Trophoblast cell (in vitro differentiated cells and primary cell): ENCODE results near the gene DONSON.

ENCODE experiments used
- DNase-seq, 2 donors: peaks; one replicate each; pipeline ENCODE4 v3.0.0-alpha.2; 2016
- H2AFZ ChIP-seq: 2 replicates; pipeline ENCODE4 v1.6.1; 2013; ENCODE audit warnings: low read length, moderate library complexity, mild to moderate bottlenecking; ENCODE audit not compliant: insufficient read depth, poor library complexity
- H2AK5ac ChIP-seq: 2 replicates; pipeline ENCODE4 v1.6.1; 2013; ENCODE audit warnings: mild to moderate bottlenecking, low read length
- H2BK120ac ChIP-seq: 2 replicates; pipeline ENCODE4 v1.6.1; 2013; ENCODE audit warnings: low read length, mild to moderate bottlenecking, moderate library complexity; ENCODE audit not compliant: insufficient read depth, poor library complexity
- H2BK12ac ChIP-seq: 2 replicates; pipeline ENCODE4 v1.6.1; 2013; ENCODE audit warnings: mild to moderate bottlenecking, low read length, moderate library complexity
- H2BK5ac ChIP-seq: 2 replicates; pipeline ENCODE4 v1.6.1; 2013; ENCODE audit warnings: low read length, low read depth, moderate library complexity, mild to moderate bottlenecking; ENCODE audit not compliant: poor library complexity
- H3K14ac ChIP-seq: 2 replicates; pipeline ENCODE4 v1.6.1; 2013; ENCODE audit warnings: mild to moderate bottlenecking, low read length
- H3K18ac ChIP-seq: 2 replicates; pipeline ENCODE4 v1.6.1; 2013; ENCODE audit warnings: mild to moderate bottlenecking, low read length
- H3K23ac ChIP-seq: 2 replicates; pipeline ENCODE4 v1.6.1; 2013; ENCODE audit warnings: low read length
- H3K27ac ChIP-seq: 2 replicates; pipeline ENCODE4 v1.5.1; 2013; ENCODE audit warnings: low read depth, mild to moderate bottlenecking, inconsistent platforms, low read length, moderate library complexity
- H3K27me3 ChIP-seq: 2 replicates; pipeline ENCODE4 v1.6.1; 2013; ENCODE audit warnings: inconsistent platforms, mild to moderate bottlenecking, low read length, moderate library complexity; ENCODE audit not compliant: insufficient read depth
- H3K36me3 ChIP-seq, 2 experiments: 1 replicate in 1 of 2; 2 replicates in 1 of 2; pipeline ENCODE4 v1.6.1; 2013; ENCODE audit warnings: low read length in 2 of 2, mild to moderate bottlenecking in 2 of 2, moderate library complexity in 1 of 2; ENCODE audit not compliant: insufficient read depth in 2 of 2, control insufficient read depth in 1 of 2
- H3K4ac ChIP-seq: 2 replicates; pipeline ENCODE4 v1.6.1; 2013; ENCODE audit warnings: low read depth, mild to moderate bottlenecking, low read length, moderate library complexity
- H3K4me1 ChIP-seq, 2 experiments: 1 replicate in 1 of 2; 2 replicates in 1 of 2; pipeline ENCODE4 v1.6.1; 2013; ENCODE audit warnings: low read length in 2 of 2, mild to moderate bottlenecking in 2 of 2, moderate library complexity in 1 of 2; ENCODE audit not compliant: insufficient read depth in 2 of 2, control insufficient read depth in 1 of 2
- H3K4me2 ChIP-seq: 2 replicates; pipeline ENCODE4 v1.6.1; 2013; ENCODE audit warnings: inconsistent platforms, mild to moderate bottlenecking, low read length, moderate library complexity
- H3K4me3 ChIP-seq: 2 replicates; pipeline ENCODE4 v1.5.1; 2013; ENCODE audit warnings: mild to moderate bottlenecking, low read depth, low read length, inconsistent platforms
- H3K79me1 ChIP-seq: one replicate; pipeline ENCODE4 v1.6.1; 2013; ENCODE audit warnings: low read length
- H3K79me2 ChIP-seq: 2 replicates; pipeline ENCODE4 v1.6.1; 2013; ENCODE audit warnings: low read length, mild to moderate bottlenecking; ENCODE audit not compliant: control insufficient read depth, insufficient read depth, poor library complexity
- H3K9ac ChIP-seq: 2 replicates; pipeline ENCODE4 v1.6.1; 2013; ENCODE audit warnings: mild to moderate bottlenecking, low read length
- H3K9me3 ChIP-seq: 2 replicates; pipeline ENCODE4 v1.6.1; 2013; ENCODE audit warnings: low read depth, mild to moderate bottlenecking, control low read depth, inconsistent platforms, low read length; ENCODE audit not compliant: insufficient read depth
- H4K12ac ChIP-seq: 2 replicates; pipeline ENCODE4 v1.6.1; 2013; ENCODE audit warnings: low read depth, mild to moderate bottlenecking, low read length, moderate library complexity
- H4K8ac ChIP-seq: 2 replicates; pipeline ENCODE4 v1.6.1; 2013; ENCODE audit warnings: low read depth, mild to moderate bottlenecking, low read length, moderate library complexity
- H4K91ac ChIP-seq: one replicate; pipeline ENCODE4 v1.6.1; 2013; ENCODE audit warnings: low read depth, mild to moderate bottlenecking, low read length, moderate library complexity
- WGBS: extraction: QIAGEN DNeasy Blood & Tissue Kit; methylation state at CpG from one replicate; pipeline ENCODE4 v1.1.7; 2013; ENCODE audit warnings: missing lambda C conversion rate; ENCODE audit not compliant: insufficient read length, insufficient coverage; ENCODE audit errors: extremely low coverage; 5-methylcytosine and 5-hydroxymethylcytosine counted together

DONSON gene

DNA sequence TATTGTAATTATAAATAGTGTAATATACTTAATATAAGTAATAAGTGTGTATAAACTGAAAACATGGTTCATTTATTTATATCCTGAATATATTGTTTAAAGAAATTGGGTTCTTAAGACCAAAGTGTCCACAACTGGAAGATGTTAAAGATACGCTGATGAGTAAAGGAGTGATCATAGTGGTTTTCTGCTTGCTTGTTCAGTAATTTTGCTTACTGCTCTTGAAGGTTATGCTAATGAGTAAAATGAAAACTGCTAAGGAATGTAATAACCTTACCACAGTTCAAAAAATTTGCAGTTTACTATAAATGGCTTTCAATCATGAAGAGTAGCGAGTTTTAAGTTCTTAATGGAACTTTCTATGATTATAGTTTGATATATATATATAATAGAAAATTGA lies 22.0 kb downstream of the DONSON start:
- H3K79me2 ChIP-seq = no peaks in the 10 kb centered on the region
- no peak overlapping the region for H2AK5ac ChIP-seq
- H4K8ac ChIP-seq = no peak overlapping the region
- no CpG with 5 or more reads among the region's 2 CpGs for WGBS
- H3K4me2 ChIP-seq = no peak overlapping the region
- no peak overlapping the region for H3K4me3 ChIP-seq
- H3K27me3 ChIP-seq = no peaks in the 10 kb centered on the region
- H2BK12ac ChIP-seq = no peak overlapping the region
- no peak overlapping the region for H3K27ac ChIP-seq
- H3K9ac ChIP-seq = no peak overlapping the region
- DNase-seq = no peak
- H3K79me1 ChIP-seq = no peaks in the 10 kb centered on the region
- H2BK120ac ChIP-seq = no peak overlapping the region
- no peak overlapping the region for H2BK5ac ChIP-seq
- no peaks in the 10 kb centered on the region for H3K9me3 ChIP-seq
- H4K91ac ChIP-seq = no peak overlapping the region
- no peak overlapping the region for H3K18ac ChIP-seq
- no peak overlapping the region for H3K4ac ChIP-seq
- H3K14ac ChIP-seq = no peak overlapping the region
- no peak overlapping the region for H2AFZ ChIP-seq
- H3K23ac ChIP-seq = no peak overlapping the region
- no peaks in the 10 kb centered on the region for H3K4me1 ChIP-seq
- H4K12ac ChIP-seq = no peak overlapping the region
- H3K36me3 ChIP-seq = peaks cover 16 to 22% of the 10 kb centered on the region in 2 experiments

DNA sequence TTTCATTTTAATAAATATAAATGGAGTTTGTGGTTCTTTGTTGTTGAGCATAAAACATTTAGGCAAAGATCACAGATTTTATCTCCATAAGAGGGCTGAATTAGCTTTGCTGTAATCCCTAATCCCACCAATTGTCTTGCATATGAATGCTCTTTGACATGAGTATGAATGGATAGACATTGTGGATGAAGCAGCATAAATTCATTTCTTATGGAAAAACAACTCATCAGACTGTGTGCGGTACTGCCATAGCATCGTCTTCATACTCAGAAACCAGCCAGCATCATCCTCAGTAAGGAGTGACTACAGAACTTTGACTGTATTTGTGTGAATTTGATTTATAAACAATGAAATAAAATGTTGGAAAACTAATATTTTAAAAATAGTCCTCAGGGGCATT lies 26.1 kb downstream of the DONSON start:
- no peak overlapping the region for H3K4ac ChIP-seq
- no CpG with 5 or more reads among the region's 2 CpGs for WGBS
- H4K91ac ChIP-seq = no peak overlapping the region
- no peak overlapping the region for H2AFZ ChIP-seq
- no peaks in the 10 kb centered on the region for H3K27me3 ChIP-seq
- no peak overlapping the region for H3K18ac ChIP-seq
- H3K79me1 ChIP-seq = no peaks in the 10 kb centered on the region
- H2BK12ac ChIP-seq = no peak overlapping the region
- no peak overlapping the region for H3K4me2 ChIP-seq
- H3K36me3 ChIP-seq = peaks cover 8 to 21% of the 10 kb centered on the region in 2 experiments
- DNase-seq = no peak
- H3K4me1 ChIP-seq = no peaks in the 10 kb centered on the region
- H3K14ac ChIP-seq = no peak overlapping the region
- no peak overlapping the region for H3K4me3 ChIP-seq
- H3K9ac ChIP-seq = no peak overlapping the region
- H4K8ac ChIP-seq = no peak overlapping the region
- no peak overlapping the region for H4K12ac ChIP-seq
- H3K23ac ChIP-seq = no peak overlapping the region
- H2AK5ac ChIP-seq = no peak overlapping the region
- H2BK120ac ChIP-seq = no peak overlapping the region
- no peaks in the 10 kb centered on the region for H3K79me2 ChIP-seq
- H3K27ac ChIP-seq = no peak overlapping the region
- no peak overlapping the region for H2BK5ac ChIP-seq
- no peaks in the 10 kb centered on the region for H3K9me3 ChIP-seq

- Histone ChIP-seq H3K4me3 (no peak overlapping the region), H3K27me3 (no peaks in the 10 kb centered on the region), H3K9ac (no peak overlapping the region), H3K79me1 (no peaks in the 10 kb centered on the region), H3K4ac (no peak overlapping the region), H3K14ac (no peak overlapping the region), H2AK5ac (no peak overlapping the region), H2AFZ (no peak overlapping the region), H3K4me1 (no peaks in the 10 kb centered on the region), H3K79me2 (no peaks in the 10 kb centered on the region), H4K91ac (no peak overlapping the region), H2BK5ac (no peak overlapping the region), H4K12ac (no peak overlapping the region), H3K23ac (no peak overlapping the region), H2BK12ac (no peak overlapping the region), H4K8ac (no peak overlapping the region), H3K27ac (no peak overlapping the region), H3K9me3 (no peaks in the 10 kb centered on the region), H3K4me2 (no peak overlapping the region), H3K18ac (no peak overlapping the region), H3K36me3 (peaks cover 11 to 25% of the 10 kb centered on the region in 2 experiments), H2BK120ac (no peak overlapping the region)
- WGBS = no CpG with 5 or more reads among the region's 2 CpGs
- DNase-seq = peak in 1 of 2 donors; percentile 41
Measured at GRCh38 chr21:33561373-33561772, 27.1 kb downstream of the DONSON start.

DNA sequence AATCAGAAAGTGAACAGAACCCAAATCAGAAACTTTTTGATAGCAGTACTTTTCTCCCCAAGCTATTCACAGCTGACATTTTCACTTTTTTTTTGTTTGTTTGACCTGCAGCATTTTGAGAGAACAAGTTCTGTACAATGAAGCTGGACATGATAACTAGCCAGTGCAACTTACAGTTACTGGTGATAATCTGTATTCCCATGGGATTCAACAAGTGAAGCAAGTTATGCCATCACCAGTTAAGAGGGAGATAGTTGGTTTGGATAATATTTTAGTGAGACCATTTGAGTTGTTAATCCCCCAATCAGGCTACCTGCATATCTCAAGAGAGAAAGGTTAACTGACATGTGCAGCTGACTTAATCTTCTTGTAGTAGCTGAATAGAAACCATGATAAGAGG lies 27.5 kb downstream of the DONSON start:
- Histone ChIP-seq H2BK12ac (no peak overlapping the region), H3K27ac (no peak overlapping the region), H3K79me2 (no peaks in the 10 kb centered on the region), H3K4me2 (no peak overlapping the region), H3K23ac (no peak overlapping the region), H4K91ac (no peak overlapping the region), H3K27me3 (no peaks in the 10 kb centered on the region), H2AK5ac (no peak overlapping the region), H2BK120ac (no peak overlapping the region), H3K79me1 (no peaks in the 10 kb centered on the region), H3K9me3 (no peaks in the 10 kb centered on the region), H4K12ac (no peak overlapping the region), H3K9ac (no peak overlapping the region), H3K4me3 (no peak overlapping the region), H4K8ac (no peak overlapping the region), H2AFZ (no peak overlapping the region), H3K4ac (no peak overlapping the region), H3K4me1 (no peaks in the 10 kb centered on the region), H3K36me3 (peaks cover 11 to 25% of the 10 kb centered on the region in 2 experiments), H2BK5ac (no peak overlapping the region), H3K14ac (no peak overlapping the region), H3K18ac (no peak overlapping the region)
- DNase-seq = no peak
